Smooth muscle cell (in vitro differentiated cells): Measurements from ENCODE around the gene PTH. TPM values are rescaled to one million over a fixed set of nuclear protein-coding genes. Genes with fewer than 3 reads are reported as not detected.

Source experiments
- DNase-seq: peaks from one replicate; lab custom pipeline; 2025; ENCODE audit not compliant: unreplicated experiment; lab: John Stamatoyannopoulos, UW
- H2AFZ ChIP-seq: fragments of 200-600 bp; sonication (generic); 2 replicates; pipeline ENCODE4 v1.6.0; 2016; ENCODE audit warnings: antibody characterized with exemption, low read depth, mild to moderate bottlenecking
- H3F3A ChIP-seq: fragments of 200-600 bp; sonication (generic); 2 replicates; pipeline ENCODE4 v1.6.0; 2017; ENCODE audit warnings: antibody characterized with exemption, low read depth
- H3K27ac ChIP-seq: fragments of 200-600 bp; sonication (generic); 2 replicates; pipeline ENCODE4 v1.5.1; 2016; ENCODE audit warnings: low read depth, mild to moderate bottlenecking
- H3K27me3 ChIP-seq: fragments of 200-600 bp; sonication (generic); 2 replicates; pipeline ENCODE4 v1.6.1; 2016; ENCODE audit warnings: low read depth, mild to moderate bottlenecking
- H3K36me3 ChIP-seq: fragments of 200-600 bp; sonication (generic); 2 replicates; pipeline ENCODE4 v1.5.1; 2016; ENCODE audit warnings: low read depth
- H3K4me1 ChIP-seq: fragments of 200-600 bp; sonication (generic); 2 replicates; pipeline ENCODE4 v1.5.1; 2016; ENCODE audit warnings: low read depth
- H3K4me2 ChIP-seq: fragments of 200-600 bp; sonication (generic); 2 replicates; pipeline ENCODE4 v1.6.0; 2016; ENCODE audit warnings: mild to moderate bottlenecking
- H3K4me3 ChIP-seq: fragments of 200-600 bp; sonication (generic); 2 replicates; pipeline ENCODE4 v1.5.1; 2016; ENCODE audit warnings: mild to moderate bottlenecking
- H3K79me2 ChIP-seq: fragments of 200-600 bp; sonication (generic); 2 replicates; pipeline ENCODE4 v1.6.0; 2016; ENCODE audit warnings: low read depth, mild to moderate bottlenecking
- H3K9ac ChIP-seq: fragments of 200-600 bp; sonication (generic); 2 replicates; pipeline ENCODE4 v1.6.0; 2016; ENCODE audit warnings: low read depth
- H3K9me3 ChIP-seq: fragments of 200-600 bp; sonication (generic); replicated peaks from 2 replicates; pipeline ENCODE4 v1.5.1; 2016; ENCODE audit warnings: low read depth
- H4K20me1 ChIP-seq: fragments of 200-600 bp; sonication (generic); 2 replicates; pipeline ENCODE4 v1.6.0; 2016; ENCODE audit warnings: low read depth
- WGBS: methylation state at CpG from one replicate; pipeline ENCODE4 v1.1.7; 2016; ENCODE audit warnings: low lambda C conversion rate; 5-methylcytosine and 5-hydroxymethylcytosine counted together
- polyA plus RNA-seq: library from polyadenylated mRNA; unstranded; fragments of >200 nt; fragmentation: Nextera tagmentation; extraction: Ambion mirVana; gene quantifications from 2 replicates; pipeline ENCODE4 v1.2.1, GENCODE V29; 2016
- total RNA-seq: library from RNA; depleted of rRNA; stranded (reverse); fragments of >200 nt; gene quantifications from 2 replicates; pipeline ENCODE4 v1.2.3, GENCODE V29; 2014
- TF ChIP-seq, protein P1 (sequence below): fragments of 200-600 bp; sonication (generic); IDR thresholded peaks from 2 replicates; pipeline ENCODE4 v1.5.1; 2017; ENCODE audit warnings: borderline replicate concordance, mild to moderate bottlenecking, antibody characterized with exemption; ENCODE audit not compliant: insufficient read depth, poor library complexity, severe bottlenecking

Gene PTH
- total and polyA plus RNA-seq, 2 experiments from 2014 or later, result not detected

- no peak for DNase-seq
- Histone ChIP-seq H3K4me3 (no peak overlapping the region), H3K4me2 (no peak overlapping the region), H3K36me3 (no peaks in the 10 kb centered on the region), H3F3A (no peaks in the 10 kb centered on the region), H3K9me3 (no peaks in the 10 kb centered on the region), H3K79me2 (no peaks in the 10 kb centered on the region), H3K4me1 (no peaks in the 10 kb centered on the region), H4K20me1 (no peaks in the 10 kb centered on the region), H3K27ac (no peak overlapping the region), H3K9ac (no peak overlapping the region), H2AFZ (no peak overlapping the region), H3K27me3 (no peaks in the 10 kb centered on the region)
- WGBS, result 90% methylated on average over 3 of the region's 3 CpGs
- TF ChIP-seq, protein P1, sequence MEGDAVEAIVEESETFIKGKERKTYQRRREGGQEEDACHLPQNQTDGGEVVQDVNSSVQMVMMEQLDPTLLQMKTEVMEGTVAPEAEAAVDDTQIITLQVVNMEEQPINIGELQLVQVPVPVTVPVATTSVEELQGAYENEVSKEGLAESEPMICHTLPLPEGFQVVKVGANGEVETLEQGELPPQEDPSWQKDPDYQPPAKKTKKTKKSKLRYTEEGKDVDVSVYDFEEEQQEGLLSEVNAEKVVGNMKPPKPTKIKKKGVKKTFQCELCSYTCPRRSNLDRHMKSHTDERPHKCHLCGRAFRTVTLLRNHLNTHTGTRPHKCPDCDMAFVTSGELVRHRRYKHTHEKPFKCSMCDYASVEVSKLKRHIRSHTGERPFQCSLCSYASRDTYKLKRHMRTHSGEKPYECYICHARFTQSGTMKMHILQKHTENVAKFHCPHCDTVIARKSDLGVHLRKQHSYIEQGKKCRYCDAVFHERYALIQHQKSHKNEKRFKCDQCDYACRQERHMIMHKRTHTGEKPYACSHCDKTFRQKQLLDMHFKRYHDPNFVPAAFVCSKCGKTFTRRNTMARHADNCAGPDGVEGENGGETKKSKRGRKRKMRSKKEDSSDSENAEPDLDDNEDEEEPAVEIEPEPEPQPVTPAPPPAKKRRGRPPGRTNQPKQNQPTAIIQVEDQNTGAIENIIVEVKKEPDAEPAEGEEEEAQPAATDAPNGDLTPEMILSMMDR, result no peak
These were observed 20.7 kb downstream of the PTH start for GRCh38 chr11:13475091-13475490.

DNA sequence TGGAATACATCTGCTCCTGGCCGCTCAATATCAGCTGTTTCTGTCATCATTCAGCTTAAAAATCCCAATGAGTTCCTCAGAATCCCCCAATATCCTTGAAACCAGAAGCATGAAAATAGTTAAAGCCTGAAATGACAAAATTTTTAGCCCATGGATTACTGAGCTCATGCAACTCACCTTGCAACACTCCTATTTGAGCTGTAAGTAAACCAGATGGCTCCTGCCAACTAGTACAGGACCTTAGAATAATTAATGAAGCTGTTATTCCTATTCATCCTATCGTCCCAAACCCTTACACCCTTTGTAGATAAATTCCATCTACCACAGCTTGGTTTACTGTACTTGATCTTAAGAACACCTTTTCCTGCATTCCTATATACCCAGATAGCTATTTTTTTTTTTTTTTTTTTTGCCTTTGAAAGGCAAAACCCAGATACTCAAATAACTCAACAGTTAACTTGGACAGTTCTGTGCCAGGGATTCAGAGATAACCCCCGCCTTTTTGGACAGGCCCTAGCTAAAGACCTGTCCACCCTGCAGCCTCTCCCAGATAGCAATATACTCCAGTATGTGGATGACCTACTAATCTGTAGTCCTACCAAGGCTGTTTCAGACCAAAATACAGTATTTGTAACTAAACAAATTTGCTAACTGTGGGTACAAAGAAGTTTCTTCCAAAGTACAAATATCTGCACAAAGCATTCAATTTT lies 22.6 kb downstream of the PTH start:
- no peak overlapping the region for H3K4me2 ChIP-seq
- WGBS, result 83% methylated on average over 3 of the region's 3 CpGs
- no peak overlapping the region for H2AFZ ChIP-seq
- no peak overlapping the region for H3K4me3 ChIP-seq
- no peaks in the 10 kb centered on the region for H3K9me3 ChIP-seq
- no peak overlapping the region for H3K9ac ChIP-seq
- no peaks in the 10 kb centered on the region for H3K27me3 ChIP-seq
- no peaks in the 10 kb centered on the region for H3K79me2 ChIP-seq
- H3K27ac ChIP-seq, result no peak overlapping the region
- no peaks in the 10 kb centered on the region for H4K20me1 ChIP-seq
- H3K36me3 ChIP-seq, result no peaks in the 10 kb centered on the region
- no peaks in the 10 kb centered on the region for H3K4me1 ChIP-seq
- H3F3A ChIP-seq, result no peaks in the 10 kb centered on the region
- TF ChIP-seq, protein P1, result no peak
- DNase-seq, result no peak

DNA sequence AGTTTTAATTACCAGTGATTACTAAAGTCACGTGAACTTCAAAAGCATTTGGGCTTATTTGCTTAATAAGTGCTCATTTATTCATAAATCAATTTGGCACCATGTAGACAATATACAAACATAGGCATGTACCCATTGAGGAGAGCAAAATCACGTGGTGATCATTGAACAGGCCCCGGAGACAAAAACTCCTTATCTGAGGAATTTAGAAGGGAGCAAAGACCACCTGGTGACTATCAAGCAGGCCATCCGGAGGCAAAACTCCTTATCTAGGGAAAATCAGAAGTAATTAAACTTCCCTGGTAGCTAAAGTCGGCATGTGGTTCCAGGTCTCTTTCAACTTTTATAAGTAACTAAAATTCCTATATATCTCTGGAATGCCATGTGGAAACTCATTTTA lies 27.0 kb downstream of the PTH start:
- TF ChIP-seq, protein P1, result no peak
- H3K9ac ChIP-seq, result no peak overlapping the region
- no peak overlapping the region for H3K4me2 ChIP-seq

DNA sequence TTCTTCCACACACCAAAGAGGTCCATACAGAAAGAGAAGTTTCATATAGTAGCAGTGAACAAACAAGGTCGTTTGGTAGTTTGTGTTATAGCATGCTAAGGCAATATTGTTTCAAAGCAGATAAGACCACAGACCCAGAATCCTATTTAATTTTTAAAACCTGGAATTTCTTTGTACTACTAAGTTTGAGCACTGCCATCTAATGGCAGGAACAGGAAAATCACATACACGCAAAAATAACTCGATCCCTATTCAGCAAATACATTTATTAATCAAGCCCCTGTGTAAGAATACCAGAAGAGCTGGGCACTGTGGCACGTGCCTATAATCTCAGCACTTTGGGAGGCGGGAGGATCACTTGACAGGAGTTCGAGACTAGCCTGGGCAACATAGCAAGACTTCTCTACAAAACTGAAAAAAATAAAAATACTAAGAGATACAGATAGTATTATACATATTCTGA lies 29.9 kb downstream of the PTH start:
- DNase-seq, result no peak
- Histone ChIP-seq H3K9ac (no peak overlapping the region), H3K4me3 (no peak overlapping the region), H3K79me2 (peaks cover 16% of the 10 kb centered on the region), H3K4me1 (peaks cover 8% of the 10 kb centered on the region), H3K4me2 (peak overlapping the region; percentile 62), H3K27ac (no peak overlapping the region), H3K9me3 (no peaks in the 10 kb centered on the region), H4K20me1 (no peaks in the 10 kb centered on the region), H2AFZ (peak overlapping the region; percentile 75), H3F3A (no peaks in the 10 kb centered on the region), H3K36me3 (no peaks in the 10 kb centered on the region), H3K27me3 (no peaks in the 10 kb centered on the region)
- WGBS, result 15% methylated on average over 6 of the region's 6 CpGs
- TF ChIP-seq, protein P1, result peak; percentile 52

More for the DNA sequence above, 27.0 kb downstream of the PTH start:
- no peaks in the 10 kb centered on the region for H4K20me1 ChIP-seq
- H3K79me2 ChIP-seq, result no peaks in the 10 kb centered on the region
- no peak overlapping the region for H2AFZ ChIP-seq
- no peaks in the 10 kb centered on the region for H3K27me3 ChIP-seq
- 31% methylated on average over 5 of the region's 5 CpGs for WGBS
- H3K4me1 ChIP-seq, result peaks cover 2% of the 10 kb centered on the region
- no peaks in the 10 kb centered on the region for H3K36me3 ChIP-seq
- H3K9me3 ChIP-seq, result no peaks in the 10 kb centered on the region
- DNase-seq, result no peak
- no peak overlapping the region for H3K4me3 ChIP-seq
- H3F3A ChIP-seq, result no peaks in the 10 kb centered on the region
- no peak overlapping the region for H3K27ac ChIP-seq
